NCI-H2107 treated with DMSO at 0.1 percent for 48 hours (cell line): ENCODE data around the gene ADAM10.

Experiments used
- DNase-seq: peaks from one replicate; lab custom pipeline; 2025; ENCODE audit not compliant: unreplicated experiment; lab: John Stamatoyannopoulos, UW

The ADAM10 gene

DNA sequence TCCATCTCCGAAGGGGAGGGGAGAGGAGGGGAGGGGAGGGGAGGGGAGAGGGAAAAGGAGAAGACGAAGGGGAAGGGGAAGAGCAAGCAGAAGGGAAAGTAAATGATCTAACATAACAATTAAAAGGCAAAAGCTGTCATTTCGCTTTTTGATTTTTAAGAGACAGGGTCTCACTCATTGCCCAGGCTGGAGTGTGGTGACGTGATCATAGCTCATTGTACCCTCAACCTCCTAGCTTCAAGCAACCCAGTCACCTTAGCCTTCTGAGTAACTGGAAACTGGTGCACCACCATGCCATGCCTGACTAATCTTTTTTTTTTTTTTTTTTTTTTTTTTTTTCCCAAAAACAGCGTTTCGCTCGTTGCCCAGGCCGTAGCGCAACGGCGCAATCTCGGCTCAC, 22.6 kb downstream of the ADAM10 start:
- peak; percentile 10 for DNase-seq

DNA sequence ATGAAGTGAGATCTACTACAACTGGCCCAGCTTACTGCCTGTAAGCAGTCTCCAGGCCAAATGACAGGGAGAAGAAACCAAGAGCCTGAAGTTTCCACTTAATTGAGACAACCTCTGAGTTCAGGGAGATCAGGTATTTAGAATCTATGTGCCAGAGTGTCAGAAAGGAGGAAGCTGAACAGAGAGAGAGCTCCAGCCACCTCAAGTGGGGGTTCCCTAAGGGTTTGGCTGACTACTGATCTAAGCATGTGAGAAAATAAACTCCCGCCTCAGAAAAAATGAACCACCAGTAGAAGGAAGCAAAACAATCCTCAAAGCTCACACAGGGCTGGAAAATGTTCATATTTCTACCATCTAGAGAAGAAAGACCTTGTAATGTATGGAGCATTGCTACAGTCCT, 25.0 kb downstream of the ADAM10 start:
- peak; percentile 39 for DNase-seq

DNA sequence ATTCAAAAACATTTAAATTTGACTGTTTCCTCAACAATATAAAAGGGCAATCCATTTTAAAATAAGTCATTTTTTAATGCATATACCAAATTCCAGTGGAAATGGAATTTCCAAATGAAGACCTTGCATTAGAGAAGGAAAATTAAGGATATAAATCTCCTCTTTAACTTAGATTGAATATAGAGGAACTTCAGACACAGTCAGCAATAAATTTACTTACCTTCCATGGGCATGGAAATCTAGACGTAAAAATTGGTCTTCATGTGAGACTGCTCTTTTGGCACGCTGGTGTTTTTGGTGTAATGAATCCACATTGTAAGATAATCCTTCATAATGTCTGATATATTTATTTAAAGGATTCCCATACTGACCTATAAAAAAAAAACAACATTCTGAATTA, 32.1 kb downstream of the ADAM10 start:
- no peak for DNase-seq

DNA sequence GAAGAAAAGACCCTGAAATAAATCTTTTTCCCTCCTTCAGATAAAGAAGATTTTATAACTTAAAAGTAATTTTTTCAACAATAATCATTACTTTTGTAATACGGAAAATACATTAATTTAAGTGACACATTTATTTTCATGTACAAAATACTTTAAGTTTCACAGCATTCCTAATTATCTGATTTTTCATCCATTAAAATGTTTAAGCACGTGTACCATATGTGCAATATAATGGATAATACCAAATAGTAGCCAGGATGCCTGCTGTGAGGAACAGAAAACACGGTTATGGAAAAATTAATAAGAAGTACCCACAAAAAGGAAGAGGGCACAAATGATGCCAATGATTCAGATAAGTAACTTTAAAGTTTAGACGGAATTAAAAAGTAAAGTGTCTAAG, 33.5 kb downstream of the ADAM10 start:
- DNase-seq: no peak

DNA sequence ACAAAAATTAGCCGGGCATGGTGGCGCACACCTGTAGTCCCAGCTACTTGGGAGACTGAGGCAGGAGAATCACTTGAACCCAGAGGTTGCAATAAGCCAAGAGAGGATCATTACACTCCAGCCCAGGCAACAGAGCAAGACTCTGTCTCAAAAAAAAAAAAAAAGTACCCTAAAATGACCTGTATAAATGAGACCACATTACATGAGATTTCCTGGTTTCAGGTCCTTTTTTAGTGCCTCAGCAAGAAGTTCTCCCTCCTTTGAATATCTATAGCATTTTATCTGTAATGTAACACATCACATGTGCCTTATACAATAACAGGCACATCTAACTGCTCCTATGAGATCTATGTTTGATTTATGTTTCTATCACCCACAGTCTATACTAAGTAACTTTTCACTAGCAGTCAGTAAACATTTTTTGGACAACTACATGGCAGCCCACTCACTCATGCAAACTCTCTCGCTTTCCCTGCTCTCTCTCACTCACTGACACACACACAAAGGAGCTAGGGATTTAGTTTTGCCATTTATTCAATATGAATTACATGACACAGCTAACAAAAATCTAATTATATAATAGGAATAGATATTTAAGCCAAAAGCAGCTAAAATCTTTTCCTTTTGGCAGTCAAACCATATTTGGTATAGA, 34.1 kb downstream of the ADAM10 start:
- no peak for DNase-seq

DNA sequence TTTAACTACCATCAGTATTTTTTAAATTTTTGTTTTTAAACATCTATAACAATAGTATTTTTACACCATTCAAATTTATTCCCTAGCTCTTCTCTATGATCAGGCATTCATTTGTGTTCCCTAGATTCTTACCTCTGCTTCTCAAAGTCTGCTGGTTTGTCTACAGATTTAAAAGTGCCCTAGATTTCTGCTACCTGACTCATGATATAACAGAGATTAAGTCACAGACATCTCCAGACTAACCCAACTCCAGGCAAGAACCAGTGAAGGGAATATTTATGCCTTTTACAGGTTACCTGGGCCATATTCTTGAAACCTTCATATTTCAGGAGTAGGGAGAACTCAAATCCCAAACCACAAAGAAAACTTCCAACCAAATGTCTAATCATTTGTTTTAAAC, 38.8 kb downstream of the ADAM10 start:
- no peak for DNase-seq

DNA sequence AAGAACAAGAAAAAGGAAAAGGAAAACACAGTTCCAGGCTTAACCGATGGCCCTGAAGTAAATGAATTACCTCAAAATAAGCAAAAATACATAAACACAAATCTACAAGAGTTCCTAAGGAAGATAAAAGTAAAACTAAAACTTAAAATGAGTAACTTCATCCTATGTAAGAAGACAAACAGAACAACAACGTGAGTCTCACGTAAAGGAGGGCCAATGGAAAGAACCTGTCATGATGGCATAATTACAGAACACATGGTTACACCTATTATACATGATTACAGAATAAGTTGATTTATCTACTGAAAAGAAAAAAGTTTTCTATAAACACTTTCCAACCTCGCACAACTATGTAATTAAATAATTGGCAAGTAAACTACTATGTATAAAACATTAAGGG, 42.1 kb downstream of the ADAM10 start:
- DNase-seq: no peak

DNA sequence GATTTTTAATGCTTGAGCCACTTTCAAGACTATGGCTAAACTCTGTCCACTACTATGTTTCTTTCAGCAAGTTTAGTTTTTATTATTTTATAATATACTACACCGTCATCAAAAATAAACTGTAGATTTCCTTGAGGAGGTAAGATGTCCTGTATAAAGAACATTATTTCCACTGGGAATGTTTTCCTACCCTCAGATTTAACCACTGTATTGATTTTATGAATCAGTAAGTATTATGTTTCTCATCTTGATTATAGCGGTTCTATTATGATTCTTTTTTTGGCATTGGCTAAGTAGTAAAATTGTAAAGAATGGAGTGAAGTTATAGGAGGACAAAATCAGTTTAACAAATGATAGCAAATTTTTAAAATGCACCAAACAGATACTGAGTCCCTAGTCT, 44.4 kb downstream of the ADAM10 start:
- no peak for DNase-seq

DNA sequence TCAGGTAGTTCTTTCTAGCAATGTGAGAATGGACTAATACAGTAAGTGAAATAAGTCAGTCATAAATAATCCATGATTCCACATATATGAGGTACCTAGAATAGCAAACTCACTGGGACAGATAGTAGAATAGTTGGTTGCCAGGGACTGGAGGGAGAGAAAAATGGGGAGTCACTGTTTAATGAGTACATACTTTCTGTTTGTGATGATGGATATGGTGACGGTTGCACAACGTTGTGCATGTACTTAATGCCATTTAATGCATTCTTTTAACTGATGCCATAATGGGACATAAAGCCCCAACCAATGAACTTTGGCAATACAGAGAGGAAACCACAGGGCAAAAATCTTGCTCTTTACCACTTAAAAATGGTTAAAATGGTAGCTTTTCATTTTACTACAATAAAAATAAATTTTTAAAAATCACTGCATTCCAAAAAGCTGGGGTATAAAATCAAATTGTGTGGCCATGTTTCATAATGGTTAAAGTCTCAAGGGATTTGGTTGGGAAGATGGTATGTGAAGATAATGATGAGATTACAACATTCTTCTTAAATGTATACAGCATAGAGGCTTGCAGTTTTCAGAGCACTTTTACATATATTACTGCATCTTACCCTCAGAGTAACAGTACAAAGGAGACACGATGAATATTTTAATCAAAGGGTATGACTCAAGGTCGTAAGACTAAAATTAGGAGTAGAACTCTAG, 45.2 kb downstream of the ADAM10 start:
- no peak for DNase-seq

DNA sequence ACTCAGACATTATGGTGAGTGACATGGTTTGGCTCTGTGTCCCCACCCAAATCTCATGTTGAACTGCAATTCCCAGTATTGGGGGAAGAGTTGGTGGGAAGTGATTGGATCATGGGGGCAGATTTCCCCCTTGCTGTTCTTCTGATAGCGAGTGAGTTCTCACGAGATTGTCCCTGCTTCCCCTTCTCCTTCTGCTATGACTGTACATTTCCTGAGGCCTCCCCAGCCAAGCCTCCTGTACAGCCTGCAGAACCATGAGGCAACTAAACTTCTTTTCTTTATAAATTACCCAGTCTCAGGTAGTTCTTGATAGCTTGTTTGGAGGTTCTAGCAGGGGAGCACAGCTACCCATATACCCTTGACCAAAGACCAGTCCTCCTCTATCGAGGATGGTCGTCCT, 45.9 kb downstream of the ADAM10 start:
- DNase-seq: no peak

DNA sequence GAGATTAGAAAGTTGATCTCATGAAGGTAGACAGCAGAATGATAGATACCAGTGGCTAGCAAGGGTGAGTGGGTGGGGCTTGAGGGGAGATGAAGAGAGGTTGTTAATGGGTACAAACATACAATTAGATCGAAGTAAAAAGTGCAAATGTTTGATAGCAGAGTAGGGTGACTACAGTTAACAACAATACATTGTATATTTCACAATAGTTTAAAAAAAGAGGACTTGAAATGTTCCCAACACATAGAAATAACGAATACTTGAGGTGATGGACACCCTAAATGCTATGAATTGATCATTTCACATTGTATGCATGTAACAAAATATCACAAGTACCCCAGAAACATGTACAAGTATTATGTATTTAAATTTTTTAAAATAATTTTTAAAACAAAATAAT, 47.3 kb downstream of the ADAM10 start:
- no peak for DNase-seq

DNA sequence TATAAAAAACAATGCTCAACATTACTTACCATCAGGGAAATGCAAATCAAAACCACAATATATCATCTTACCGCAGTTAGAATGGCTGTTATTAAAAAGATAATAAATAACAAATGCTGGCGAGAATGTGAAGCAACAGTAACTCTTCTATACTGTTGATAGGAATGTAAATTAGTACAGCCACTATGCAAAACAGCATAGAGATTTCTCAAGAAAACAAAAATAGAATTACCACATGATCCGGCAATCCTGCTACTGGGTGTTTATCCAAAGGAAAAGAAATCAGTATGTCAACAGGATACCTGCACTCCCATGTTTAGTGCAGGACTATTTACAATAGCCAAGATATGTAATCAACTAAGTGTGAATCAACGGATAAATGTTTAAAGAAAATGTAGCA, 48.1 kb downstream of the ADAM10 start:
- no peak for DNase-seq

DNA sequence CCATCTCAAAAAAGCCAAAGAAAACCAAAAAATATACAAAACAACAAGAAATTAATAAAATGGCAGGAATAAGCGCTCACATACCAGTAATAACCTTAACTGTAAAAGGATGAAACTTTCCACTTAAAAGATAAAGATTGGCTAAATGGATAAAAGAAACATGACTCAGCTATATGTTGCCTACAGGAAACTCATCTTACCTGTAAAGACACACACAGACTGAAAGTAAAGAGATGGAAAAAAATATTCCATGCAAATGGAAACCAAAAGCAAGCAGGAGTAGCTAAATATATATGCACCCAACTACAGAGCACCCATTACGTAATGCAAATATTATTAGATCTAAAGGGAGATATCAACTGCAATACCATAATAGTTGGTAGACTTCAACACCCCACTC, 49.7 kb downstream of the ADAM10 start:
- DNase-seq: no peak

DNA sequence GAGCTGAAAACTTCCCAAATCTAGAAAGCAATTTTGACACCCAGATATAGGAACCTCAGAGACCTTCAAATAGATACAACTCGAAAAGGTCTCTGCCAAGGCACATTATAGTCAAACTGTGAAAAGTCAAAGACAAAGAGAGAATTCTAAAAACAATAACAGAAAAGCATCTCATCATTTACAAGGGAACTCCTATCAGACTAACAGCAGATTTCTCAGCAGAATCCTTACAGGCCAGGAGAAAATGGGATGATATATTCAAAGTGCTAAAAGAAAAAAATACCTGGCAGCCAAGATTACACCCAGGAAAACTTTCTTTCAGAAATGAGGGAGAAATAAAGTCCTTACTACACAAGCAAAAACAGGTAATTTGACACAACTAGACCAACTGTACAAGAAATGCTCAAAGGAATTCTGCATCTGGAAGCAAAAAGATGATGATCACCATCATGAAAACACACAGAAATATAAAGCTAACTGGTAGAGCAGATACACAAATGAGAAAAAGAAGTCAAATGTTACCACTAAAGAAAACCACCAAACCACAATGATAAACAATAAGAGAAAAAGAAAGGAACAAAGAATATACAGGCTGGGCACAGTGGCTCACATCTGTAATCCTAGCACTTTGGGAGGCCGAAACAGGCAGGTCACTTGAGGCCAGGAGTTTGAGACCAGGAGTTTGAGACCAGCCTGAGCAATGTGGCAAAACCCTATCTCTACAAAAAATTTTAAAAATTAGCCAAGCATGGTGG, 50.4 kb downstream of the ADAM10 start:
- no peak for DNase-seq

DNA sequence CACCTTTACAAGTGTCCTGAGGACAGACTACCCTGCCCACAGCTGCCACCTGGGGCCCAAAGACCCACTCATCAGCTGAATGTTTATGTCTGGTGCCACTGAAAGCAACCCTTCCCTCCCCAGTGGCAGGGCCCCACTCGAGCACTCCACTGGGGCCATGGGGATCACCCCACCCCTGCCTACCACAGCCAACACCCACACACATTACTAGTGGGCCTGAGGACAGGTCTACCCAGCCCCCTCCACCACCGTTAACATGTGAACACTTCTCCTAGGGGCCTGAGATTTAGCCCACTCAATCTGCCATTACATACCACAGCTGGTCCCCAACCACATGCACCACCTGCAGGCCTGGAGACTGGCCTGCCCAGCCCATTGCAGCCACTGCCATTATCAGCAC, 52.3 kb downstream of the ADAM10 start:
- no peak for DNase-seq

DNA sequence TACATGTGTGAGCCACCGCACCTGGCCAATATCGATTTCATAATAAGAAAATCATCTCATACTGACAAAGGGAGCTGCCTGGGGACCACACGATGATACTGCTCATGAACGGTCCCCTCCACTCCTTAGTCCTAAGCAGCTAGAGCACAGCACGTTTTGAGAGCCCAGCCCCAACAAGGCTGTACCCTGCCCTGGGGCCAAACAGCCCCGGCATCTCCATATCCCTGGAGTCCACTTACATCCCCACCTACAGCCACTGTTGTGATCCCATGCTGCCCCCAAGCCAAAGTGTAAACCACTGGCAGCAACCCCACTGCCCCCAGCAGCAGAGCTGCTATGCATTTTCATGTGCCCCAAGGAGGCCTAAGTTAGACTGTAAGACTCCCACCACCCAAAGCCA, 52.8 kb downstream of the ADAM10 start:
- no peak for DNase-seq

DNA sequence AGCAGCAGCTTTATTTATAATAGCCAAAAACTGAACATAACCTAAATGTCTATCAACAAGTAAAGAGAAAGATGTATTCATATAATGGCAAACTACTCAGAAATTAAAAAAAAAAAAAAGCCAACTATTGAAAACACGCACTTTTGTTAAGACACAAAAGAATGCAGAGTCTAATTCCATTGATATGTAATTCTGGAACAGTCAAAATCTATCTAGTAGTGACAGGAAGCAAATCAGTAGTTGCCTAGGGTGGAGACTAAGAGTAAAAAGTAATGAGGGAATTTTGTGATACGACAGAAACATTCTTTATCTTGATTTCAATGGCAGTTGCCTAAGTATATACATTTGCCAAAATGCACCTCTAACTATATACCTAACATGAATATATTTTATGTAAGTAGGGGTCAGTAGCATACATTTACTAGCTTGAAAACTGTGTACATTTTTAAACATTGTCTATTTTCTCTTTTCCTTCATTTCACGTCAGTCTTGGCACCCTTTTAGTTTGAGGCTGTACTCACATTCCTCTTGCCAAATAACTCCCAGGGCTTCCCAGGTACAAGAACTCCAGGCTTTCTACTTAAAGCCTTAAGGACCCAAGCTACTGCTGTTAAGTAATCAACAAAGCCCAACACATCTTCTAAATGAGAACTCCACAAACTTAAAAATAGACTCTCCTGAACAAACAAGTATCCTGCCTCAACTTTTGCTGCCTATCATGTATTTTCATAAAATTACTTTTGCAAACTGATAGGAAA, 54.7 kb downstream of the ADAM10 start:
- DNase-seq: no peak

DNA sequence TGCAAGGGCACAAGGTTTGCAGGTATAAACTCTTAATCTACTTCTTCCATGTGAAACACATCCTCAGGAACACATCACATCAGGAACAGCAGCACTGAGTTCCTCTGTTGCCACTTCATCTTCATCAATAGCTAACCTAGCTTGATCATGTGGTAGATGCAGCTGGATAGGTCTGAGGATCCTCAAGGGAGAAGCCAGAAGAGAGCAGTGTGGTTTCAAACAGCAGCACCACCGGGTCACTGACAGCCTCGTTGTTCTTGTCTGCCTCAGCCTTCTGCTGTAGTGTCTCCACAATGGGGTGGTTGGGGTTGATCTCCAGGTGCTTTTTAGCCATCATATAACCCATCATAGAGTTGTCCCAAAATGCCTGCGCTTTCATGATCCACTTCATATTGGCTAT, 58.8 kb downstream of the ADAM10 start:
- peak; percentile 7 for DNase-seq

DNA sequence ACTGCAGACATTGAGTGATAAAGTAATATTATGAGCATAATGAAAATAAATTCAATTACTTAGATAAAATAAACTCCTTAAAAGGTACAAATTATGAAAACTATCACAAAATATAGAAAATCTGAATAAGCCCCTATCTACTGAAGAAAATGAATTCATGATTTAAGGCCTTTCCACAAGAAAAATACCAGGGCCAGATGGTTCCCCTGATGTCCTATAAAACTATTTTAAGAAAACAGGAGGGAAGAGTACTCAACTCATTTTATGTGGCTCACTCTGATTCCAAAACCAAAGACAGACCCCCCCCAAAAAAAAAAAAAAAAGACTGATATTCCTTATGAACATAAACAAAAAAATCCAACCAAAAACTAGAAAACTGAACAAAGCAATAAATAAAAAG, 59.9 kb downstream of the ADAM10 start:
- no peak for DNase-seq

DNA sequence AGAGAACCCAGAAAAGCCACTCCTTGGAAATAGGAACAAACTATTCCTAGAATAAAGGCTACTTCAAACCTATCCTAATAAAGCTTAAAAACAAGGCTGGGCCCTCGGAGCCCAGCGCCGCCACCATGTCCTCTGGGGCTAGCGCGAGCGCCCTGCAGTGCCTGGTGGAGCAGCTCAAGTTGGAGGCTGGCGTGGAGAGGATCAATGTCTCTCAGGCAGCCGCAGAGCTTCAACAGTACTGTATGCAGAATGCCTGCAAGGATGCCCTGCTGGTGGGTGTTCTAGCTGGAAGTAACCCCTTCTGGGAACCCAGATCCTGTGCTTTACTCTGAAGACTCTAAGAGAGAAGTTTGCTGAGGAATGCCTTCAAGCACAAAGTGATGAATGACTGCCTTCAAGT, 63.2 kb downstream of the ADAM10 start:
- no peak for DNase-seq

DNA sequence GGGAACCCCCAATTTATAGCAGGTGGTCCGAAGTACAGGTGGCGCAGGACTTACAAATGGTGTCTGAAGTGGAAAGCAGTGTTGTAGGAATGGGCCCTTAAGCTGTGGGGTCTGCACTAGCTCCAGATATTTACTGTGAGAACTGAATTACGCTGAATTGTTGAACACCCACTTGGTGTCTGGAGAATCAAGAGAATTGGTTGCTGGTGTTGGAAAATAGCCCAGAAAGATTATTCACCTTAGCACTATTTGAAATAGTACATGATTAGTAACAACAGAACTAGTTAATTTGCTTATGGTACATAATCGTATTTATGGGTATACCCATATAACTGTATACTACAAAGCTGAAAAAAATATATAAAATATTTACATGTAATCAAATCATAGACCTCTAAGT, 64.8 kb downstream of the ADAM10 start:
- no peak for DNase-seq
